A549 (cell line): ENCODE results near the gene HECTD4. TPM values are rescaled to one million over a fixed set of nuclear protein-coding genes. Genes with fewer than 3 reads are reported as not detected.

Source experiments
- ATAC-seq, 2 experiments: fragments of 200-7000 bp in 1 of 2; fragments of >200 bp in 1 of 2; cut with Nextera tagmentation in 1 of 2; cut with Tn5 transposase in 1 of 2; 3 replicates each; pipeline versions ENCODE4 v1.8.0 to v1.9.1; 2018 to 2020; ENCODE audit warnings: mild to moderate bottlenecking in 1 of 2, moderate library complexity in 1 of 2
- CTCF ChIA-PET: fragments of 300-600 bp; sonication (Branson Sonifier 250); formaldehyde crosslinking; extraction: SDS; loops from one replicate; lab custom pipeline; 2021; ENCODE audit warnings: antibody characterized with exemption, inconsistent platforms; lab: Yijun Ruan, JAX
- POLR2A ChIA-PET: fragments of 350-600 bp; formaldehyde crosslinking; extraction: SDS; loops from one replicate; lab custom pipeline; 2021; ENCODE audit warnings: antibody characterized with exemption, inconsistent platforms; lab: Yijun Ruan, JAX
- DNase-seq, 2 experiments: peaks; one replicate each; pipeline versions ENCODE4 v3.0.0 to v3.0.0-alpha.2; 2011 to 2016; ENCODE audit warnings: low read depth in 1 of 2, low spot score in 1 of 2
- FAIRE-seq: peaks from 2 replicates; lab custom pipeline; 2011; peaks lifted over from hg19 to GRCh38; lab: Jason Lieb, UNC
- H3K27ac ChIP-seq, 2 experiments: fragments of >200 bp; sonication (Bioruptor Twin); formaldehyde crosslinking; 3 replicates each; pipeline ENCODE4 v1.5.1; 2016 to 2017
- H3K4me1 ChIP-seq: fragments of >200 bp; sonication (Bioruptor Twin); formaldehyde crosslinking; 3 replicates; pipeline ENCODE4 v1.6.1; 2016
- H3K4me2 ChIP-seq: fragments of >200 bp; sonication (Bioruptor Twin); formaldehyde crosslinking; 3 replicates; pipeline ENCODE4 v1.6.1; 2016
- H3K4me3 ChIP-seq: fragments of >200 bp; sonication (Bioruptor Twin); formaldehyde crosslinking; 3 replicates; pipeline ENCODE4 v1.5.1; 2016
- H3K9me3 ChIP-seq: fragments of >200 bp; sonication (Bioruptor Twin); formaldehyde crosslinking; 3 replicates; pipeline ENCODE4 v1.6.1; 2016
- BHLHE40 ChIP-seq: IDR thresholded peaks from 2 replicates; pipeline ENCODE4 v1.6.1; 2012; ENCODE audit warnings: low read depth, low read length, inconsistent platforms
- EHMT2 ChIP-seq: fragments of 200-600 bp; sonication (generic); IDR thresholded peaks from 2 replicates; pipeline ENCODE4 v1.6.1; 2016; ENCODE audit warnings: antibody characterized with exemption, low read depth, mild to moderate bottlenecking, moderate library complexity
- FOSL2 ChIP-seq, 2 experiments: fragments of 450-650 bp in 1 of 2; fragments of >200 bp in 1 of 2; sonication (Bioruptor Twin) in 1 of 2; formaldehyde crosslinking; IDR thresholded peaks; 2 replicates each; pipeline versions ENCODE4 v1.5.0 to v1.6.1; 2016 to 2020; ENCODE audit warnings: mild to moderate bottlenecking in 1 of 2, moderate library complexity in 1 of 2
- HDAC2 ChIP-seq: fragments of 200-600 bp; sonication (generic); IDR thresholded peaks from 2 replicates; pipeline ENCODE4 v1.6.1; 2016
- HOXA7 ChIP-seq: fragments of 250-450 bp; sonication (Bioruptor Pico); IDR thresholded peaks from 2 replicates; pipeline ENCODE4 v1.5.0; 2020; ENCODE audit warnings: mild to moderate bottlenecking, moderate library complexity
- HOXB5 ChIP-seq: fragments of 250-450 bp; sonication (Bioruptor Pico); IDR thresholded peaks from 2 replicates; pipeline ENCODE4 v1.5.0; 2020; ENCODE audit warnings: mild to moderate bottlenecking, moderate library complexity
- JUN ChIP-seq, 2 experiments: fragments of >200 bp; sonication (Bioruptor Twin); formaldehyde crosslinking; IDR thresholded peaks; 2 replicates in 1 of 2; 3 replicates in 1 of 2; pipeline ENCODE4 v1.6.1; 2016 to 2017
- KDM1A ChIP-seq: fragments of 200-600 bp; sonication (generic); IDR thresholded peaks from 2 replicates; pipeline ENCODE4 v1.6.1; 2016; ENCODE audit warnings: low read depth, mild to moderate bottlenecking
- MAX ChIP-seq: IDR thresholded peaks from 2 replicates; pipeline ENCODE4 v1.6.1; 2012
- MYC ChIP-seq: IDR thresholded peaks from 2 replicates; pipeline ENCODE4 v1.6.1; 2012; ENCODE audit warnings: mild to moderate bottlenecking, inconsistent platforms, low read length, improper control_type of control experiment, borderline replicate concordance
- NFE2L2 ChIP-seq: fragments of 150-350 bp; conservative IDR thresholded peaks from 2 replicates; pipeline ENCODE4 v1.6.1; 2014; ENCODE audit warnings: low read length
- NR3C1 ChIP-seq: fragments of >200 bp; sonication (Bioruptor Twin); formaldehyde crosslinking; IDR thresholded peaks from 3 replicates; pipeline ENCODE4 v1.6.1; 2017
- PBX3 ChIP-seq: IDR thresholded peaks from 2 replicates; pipeline ENCODE4 v1.6.1; 2012
- PHF8 ChIP-seq: fragments of 200-600 bp; sonication (generic); IDR thresholded peaks from 2 replicates; pipeline ENCODE4 v1.6.1; 2016; ENCODE audit warnings: low read depth, mild to moderate bottlenecking, antibody characterized with exemption, moderate library complexity, borderline replicate concordance
- RAD21 ChIP-seq, 2 experiments: fragments of >200 bp in 1 of 2; sonication (Bioruptor Twin) in 1 of 2; formaldehyde crosslinking in 1 of 2; IDR thresholded peaks in 1 of 2; conservative IDR thresholded peaks in 1 of 2; 2 replicates in 1 of 2; 3 replicates in 1 of 2; pipeline ENCODE4 v1.6.1; 2012 to 2018; ENCODE audit warnings: inconsistent platforms in 1 of 2
- RARB ChIP-seq: fragments of 250-450 bp; sonication (Bioruptor Pico); IDR thresholded peaks from 2 replicates; pipeline ENCODE4 v1.8.0; 2021; ENCODE audit warnings: mild to moderate bottlenecking, moderate library complexity
- RFX5 ChIP-seq: fragments of 450-650 bp; IDR thresholded peaks from 2 replicates; pipeline ENCODE4 v1.7.1; 2014; ENCODE audit warnings: antibody characterized with exemption, mild to moderate bottlenecking, moderate library complexity
- SMC3 ChIP-seq: fragments of >200 bp; sonication (Bioruptor Twin); formaldehyde crosslinking; IDR thresholded peaks from 3 replicates; pipeline ENCODE4 v1.6.1; 2018; ENCODE audit warnings: inconsistent platforms
- TFCP2L1 ChIP-seq: fragments of 250-450 bp; sonication (Bioruptor Pico); IDR thresholded peaks from 2 replicates; pipeline ENCODE4 v1.5.0; 2021; ENCODE audit warnings: mild to moderate bottlenecking
- USF2 ChIP-seq: fragments of 450-650 bp; IDR thresholded peaks from 2 replicates; pipeline ENCODE4 v1.6.1; 2014; ENCODE audit warnings: antibody characterized with exemption
- ZFP36 ChIP-seq: fragments of 450-650 bp; IDR thresholded peaks from 2 replicates; pipeline ENCODE4 v1.6.1; 2014; ENCODE audit warnings: borderline replicate concordance; ENCODE audit not compliant: partially characterized antibody
- ZNF302 ChIP-seq: fragments of 250-450 bp; sonication (Bioruptor Pico); IDR thresholded peaks from 2 replicates; pipeline ENCODE4 v1.9.0; 2021; ENCODE audit warnings: inconsistent platforms, mild to moderate bottlenecking, moderate library complexity
- ZSCAN20 ChIP-seq: fragments of 250-450 bp; sonication (Bioruptor Pico); IDR thresholded peaks from 2 replicates; pipeline ENCODE4 v1.8.0; 2022; ENCODE audit warnings: mild to moderate bottlenecking, moderate library complexity
- WGBS: methylation state at CpG from one replicate; pipeline ENCODE4 v1.1.6; 2017; ENCODE audit errors: missing lambda C conversion rate; 5-methylcytosine and 5-hydroxymethylcytosine counted together
- polyA plus RNA-seq, 4 experiments: library from polyadenylated mRNA; depleted of rRNA in 3 of 4; stranded (reverse); fragments of >200 nt; fragmentation: RNase III in 1 of 4; extraction: RNeasy Plus Mini Kit Qiagen cat#74134 plus additional on column Dnase treatment in 1 of 4; gene quantifications; 2 replicates in 3 of 4; 3 replicates in 1 of 4; pipeline ENCODE4 v1.2.3, GENCODE V29; 2011 to 2017

Gene HECTD4
- polyA plus RNA-seq, 2 of the 4 experiments (the other 2 are of a cell fraction), result 9.9 to 14.7 TPM

- WGBS, result 76% methylated on average over 5 of the region's 5 CpGs
- Histone ChIP-seq H3K4me3 (no peak overlapping the region), H3K27ac (no peak overlapping the region), H3K4me2 (no peak overlapping the region), H3K9me3 (no peaks in the 10 kb centered on the region), H3K4me1 (no peaks in the 10 kb centered on the region)
- POLR2A ChIA-PET, result no interaction called here
- DNase-seq (no peak), ATAC-seq (peak in 1 of 2 experiments; percentile 35; a peak in 2 of 6 replicates), FAIRE-seq (no peak)
- CTCF ChIA-PET, result interaction anchor here (0.6 to 1.7 kb wide), 2 partner anchors 9 to 228 kb away, joined by 3 to 8 read pairs; no protein-coding TSS in a partner anchor
- TF ChIP-seq HOXB5 (CRISPR knock-in tag), result no peak
- no peak for TF ChIP-seq EHMT2
- TF ChIP-seq RFX5, result no peak
- no peak for TF ChIP-seq RAD21 (conservative IDR thresholded peaks at IDR 0.05 in 1 of 2, IDR thresholded peaks at IDR 0.05 in 1 of 2)
- no peak for TF ChIP-seq MYC
- no peak for TF ChIP-seq PHF8
- TF ChIP-seq BHLHE40, result no peak
- no peak for TF ChIP-seq NFE2L2
- no peak for TF ChIP-seq PBX3
- TF ChIP-seq FOSL2 (IDR thresholded peaks at IDR 0.05), result no peak
- TF ChIP-seq FOSL2 (CRISPR knock-in tag; IDR thresholded peaks at IDR 0.05), result no peak
- TF ChIP-seq TFCP2L1 (CRISPR knock-in tag), result no peak
- no peak for TF ChIP-seq RARB (CRISPR knock-in tag)
These were observed 48.7 kb upstream of the HECTD4 start for GRCh38 chr12:112430929-112431328.

GRCh38 chr12:112427760-112428159 is 45.5 kb upstream of the HECTD4 start:
- no peak overlapping the region for H3K27ac ChIP-seq
- no peak overlapping the region for H3K4me2 ChIP-seq
- ChIA-PET POLR2A (no interaction called here), CTCF (interaction anchor here (0.9 kb wide), 1 partner anchor 167 kb away, joined by 3 read pairs; no protein-coding TSS in a partner anchor)
- no peaks in the 10 kb centered on the region for H3K4me1 ChIP-seq
- no peaks in the 10 kb centered on the region for H3K9me3 ChIP-seq
- WGBS, result 98% methylated on average over 2 of the region's 2 CpGs
- FAIRE-seq (no peak), DNase-seq (no peak), ATAC-seq (no peak)
- TF ChIP-seq ZNF302 (CRISPR knock-in tag) (no peak), JUN (IDR thresholded peaks at IDR 0.05) (no peak), HOXB5 (CRISPR knock-in tag) (no peak), KDM1A (no peak), ZFP36 (no peak), HDAC2 (no peak), MAX (no peak), USF2 (no peak), FOSL2 (IDR thresholded peaks at IDR 0.05) (no peak), FOSL2 (CRISPR knock-in tag; IDR thresholded peaks at IDR 0.05) (no peak), RFX5 (no peak), BHLHE40 (no peak), ZSCAN20 (no peak), NR3C1 (no peak), HOXA7 (CRISPR knock-in tag) (no peak), SMC3 (no peak)
- no peak overlapping the region for H3K4me3 ChIP-seq
